HG03280 (cell line): ENCODE measurements around the gene PTPRN2.
"Not testable (repeated sequence)": the region's sequence is repeated elsewhere in the genome, so short reads cannot be mapped to it uniquely, and the experiment has no call there.

ENCODE experiments used
- ATAC-seq: cut with Tn5 transposase; IDR thresholded peaks from one replicate; pipeline ENCODE4 v1.9.1; 2021; ENCODE audit warnings: mild to moderate bottlenecking, moderate library complexity; ENCODE audit not compliant: unreplicated experiment

Gene PTPRN2

GRCh38 chr7:158315881-158316280 lies 271.7 kb downstream of the PTPRN2 start:
- ATAC-seq: no peak

GRCh38 chr7:158315326-158315725 lies 272.3 kb downstream of the PTPRN2 start:
- ATAC-seq: no peak

GRCh38 chr7:158314394-158314793 lies 273.2 kb downstream of the PTPRN2 start:
- ATAC-seq: no peak

GRCh38 chr7:158313931-158314330 lies 273.7 kb downstream of the PTPRN2 start:
- ATAC-seq: no peak

- ATAC-seq: no peak
Observed at GRCh38 chr7:158312789-158313188, 274.8 kb downstream of the PTPRN2 start.

- ATAC-seq: no peak
Observed at GRCh38 chr7:158311791-158312190, 275.8 kb downstream of the PTPRN2 start.

GRCh38 chr7:158310924-158311666 lies 276.5 kb downstream of the PTPRN2 start:
- ATAC-seq: no peak

GRCh38 chr7:158309868-158310763 lies 277.5 kb downstream of the PTPRN2 start:
- no peak for ATAC-seq

- no peak for ATAC-seq
Observed at GRCh38 chr7:158308001-158308400, 279.6 kb downstream of the PTPRN2 start.

- ATAC-seq: not testable (repeated sequence)
Observed at GRCh38 chr7:158304072-158304471, 283.6 kb downstream of the PTPRN2 start.

- ATAC-seq: no peak
Observed at GRCh38 chr7:158303121-158303520, 284.5 kb downstream of the PTPRN2 start.

GRCh38 chr7:158302274-158303070 lies 285.2 kb downstream of the PTPRN2 start:
- no peak for ATAC-seq

- ATAC-seq: no peak
Observed at GRCh38 chr7:158301207-158301606, 286.4 kb downstream of the PTPRN2 start.

GRCh38 chr7:158300427-158300826 lies 287.2 kb downstream of the PTPRN2 start:
- no peak for ATAC-seq

- no peak for ATAC-seq
Observed at GRCh38 chr7:158299607-158300006, 288.0 kb downstream of the PTPRN2 start.

- ATAC-seq: no peak
Observed at GRCh38 chr7:158296798-158297104, 290.9 kb downstream of the PTPRN2 start.

GRCh38 chr7:158295966-158296797 lies 291.4 kb downstream of the PTPRN2 start:
- ATAC-seq: no peak

GRCh38 chr7:158294468-158295215 lies 293.0 kb downstream of the PTPRN2 start:
- not testable (repeated sequence) for ATAC-seq

- no peak for ATAC-seq
Observed at GRCh38 chr7:158292948-158293347, 294.7 kb downstream of the PTPRN2 start.

- no peak for ATAC-seq
Observed at GRCh38 chr7:158291998-158292397, 295.6 kb downstream of the PTPRN2 start.
